HG03439 (cell line): ENCODE data around the gene FSHR.

Experiments used
- ATAC-seq: cut with Tn5 transposase; IDR thresholded peaks from one replicate; pipeline ENCODE4 v1.9.1; 2021; ENCODE audit warnings: mild to moderate bottlenecking, moderate library complexity; ENCODE audit not compliant: unreplicated experiment

Gene FSHR

GRCh38 chr2:49033394-49034185 lies 120.7 kb downstream of the FSHR start:
- ATAC-seq = no peak

- ATAC-seq = no peak
These were observed 121.4 kb downstream of the FSHR start for GRCh38 chr2:49032936-49033335.

GRCh38 chr2:49032126-49032525 lies 122.2 kb downstream of the FSHR start:
- ATAC-seq = no peak

- no peak for ATAC-seq
These were observed 124.9 kb downstream of the FSHR start for GRCh38 chr2:49029406-49029805.

GRCh38 chr2:49028101-49028500 lies 126.2 kb downstream of the FSHR start:
- ATAC-seq = peak; percentile 96

- no peak for ATAC-seq
These were observed 127.6 kb downstream of the FSHR start for GRCh38 chr2:49026706-49027105.

GRCh38 chr2:49021271-49021670 lies 133.0 kb downstream of the FSHR start:
- ATAC-seq = no peak

GRCh38 chr2:49005261-49005660 lies 149.1 kb downstream of the FSHR start:
- ATAC-seq = no peak

- no peak for ATAC-seq
These were observed 150.2 kb downstream of the FSHR start for GRCh38 chr2:49004036-49004626.

GRCh38 chr2:49003201-49003600 lies 151.1 kb downstream of the FSHR start:
- no peak for ATAC-seq

GRCh38 chr2:49002750-49003149 lies 151.6 kb downstream of the FSHR start:
- no peak for ATAC-seq

- ATAC-seq = no peak
These were observed 153.6 kb downstream of the FSHR start for GRCh38 chr2:49000695-49001094.

GRCh38 chr2:48998449-48998848 lies 155.9 kb downstream of the FSHR start:
- ATAC-seq = no peak

GRCh38 chr2:48993576-48993975 lies 160.7 kb downstream of the FSHR start:
- peak; percentile 45 for ATAC-seq

GRCh38 chr2:48991415-48992131 lies 162.7 kb downstream of the FSHR start:
- no peak for ATAC-seq

GRCh38 chr2:48984922-48985321 lies 169.4 kb downstream of the FSHR start:
- ATAC-seq = peak; percentile 34

- no peak for ATAC-seq
These were observed 170.8 kb downstream of the FSHR start for GRCh38 chr2:48983551-48983950.

- ATAC-seq = no peak
These were observed 171.4 kb downstream of the FSHR start for GRCh38 chr2:48982887-48983435.

GRCh38 chr2:48980846-48981245 lies 173.5 kb downstream of the FSHR start:
- ATAC-seq = no peak

GRCh38 chr2:48979691-48980090 lies 174.6 kb downstream of the FSHR start:
- no peak for ATAC-seq

GRCh38 chr2:48978131-48978530 lies 176.2 kb downstream of the FSHR start:
- no peak for ATAC-seq

GRCh38 chr2:48971801-48972200 lies 182.5 kb downstream of the FSHR start:
- ATAC-seq = no peak
